ENCODE measurements around the gene CDC27. TPM values are rescaled to one million over a fixed set of nuclear protein-coding genes. Genes with fewer than 3 reads are reported as not detected.
"Not testable (repeated sequence)": the region's sequence is repeated elsewhere in the genome, so short reads cannot be mapped to it uniquely, and the experiment has no call there.

Gene CDC27
- total and polyA plus RNA-seq, 9 donors = 20.5 to 76.8 (median 51.7) TPM

DNA sequence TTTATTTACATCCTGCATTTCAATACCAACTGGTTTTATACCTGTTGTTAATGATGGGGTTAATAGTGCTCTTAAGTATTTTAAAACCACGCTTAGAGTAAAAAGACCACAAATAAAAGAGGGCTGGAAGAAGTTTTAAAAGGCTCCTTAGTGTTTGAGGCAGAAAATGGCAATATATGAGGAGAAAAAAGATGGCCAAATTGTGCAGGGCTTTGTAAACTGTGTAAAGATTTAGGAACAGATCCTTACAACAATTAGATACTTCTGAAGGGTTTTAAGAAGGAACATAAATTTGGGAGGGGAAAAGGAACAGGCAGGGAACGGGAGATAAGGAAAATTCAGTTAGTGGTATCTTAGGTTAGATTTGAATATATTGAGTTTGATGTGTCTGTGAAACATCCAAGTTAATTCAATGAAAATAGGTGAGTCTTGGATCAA, 12.7 kb downstream of the CDC27 start:
- DNase-seq = no peak
- WGBS, 3 donors = 79 to 82% (median 81%) methylated on average over 2 of the region's 2 CpGs
- TF ChIP-seq POLR2A (IDR thresholded peaks at IDR 0.05) (no peak), EP300 (IDR thresholded peaks at IDR 0.05) (no peak)
- TF ChIP-seq, protein P1, sequence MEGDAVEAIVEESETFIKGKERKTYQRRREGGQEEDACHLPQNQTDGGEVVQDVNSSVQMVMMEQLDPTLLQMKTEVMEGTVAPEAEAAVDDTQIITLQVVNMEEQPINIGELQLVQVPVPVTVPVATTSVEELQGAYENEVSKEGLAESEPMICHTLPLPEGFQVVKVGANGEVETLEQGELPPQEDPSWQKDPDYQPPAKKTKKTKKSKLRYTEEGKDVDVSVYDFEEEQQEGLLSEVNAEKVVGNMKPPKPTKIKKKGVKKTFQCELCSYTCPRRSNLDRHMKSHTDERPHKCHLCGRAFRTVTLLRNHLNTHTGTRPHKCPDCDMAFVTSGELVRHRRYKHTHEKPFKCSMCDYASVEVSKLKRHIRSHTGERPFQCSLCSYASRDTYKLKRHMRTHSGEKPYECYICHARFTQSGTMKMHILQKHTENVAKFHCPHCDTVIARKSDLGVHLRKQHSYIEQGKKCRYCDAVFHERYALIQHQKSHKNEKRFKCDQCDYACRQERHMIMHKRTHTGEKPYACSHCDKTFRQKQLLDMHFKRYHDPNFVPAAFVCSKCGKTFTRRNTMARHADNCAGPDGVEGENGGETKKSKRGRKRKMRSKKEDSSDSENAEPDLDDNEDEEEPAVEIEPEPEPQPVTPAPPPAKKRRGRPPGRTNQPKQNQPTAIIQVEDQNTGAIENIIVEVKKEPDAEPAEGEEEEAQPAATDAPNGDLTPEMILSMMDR (IDR thresholded peaks at IDR 0.05) = no peak
- H3K27me3 ChIP-seq = no peaks in the 10 kb centered on the region
- H3K4me1 ChIP-seq (ENCODE audit: insufficient read depth) = peaks cover 4% of the 10 kb centered on the region
- no peak overlapping the region for H3K4me3 ChIP-seq
- H3K9me3 ChIP-seq = no peaks in the 10 kb centered on the region
- H3K27ac ChIP-seq = no peak overlapping the region
- no peaks in the 10 kb centered on the region for H3K36me3 ChIP-seq
- intact Hi-C loops (cut with DNase I) = no loop called here

DNA sequence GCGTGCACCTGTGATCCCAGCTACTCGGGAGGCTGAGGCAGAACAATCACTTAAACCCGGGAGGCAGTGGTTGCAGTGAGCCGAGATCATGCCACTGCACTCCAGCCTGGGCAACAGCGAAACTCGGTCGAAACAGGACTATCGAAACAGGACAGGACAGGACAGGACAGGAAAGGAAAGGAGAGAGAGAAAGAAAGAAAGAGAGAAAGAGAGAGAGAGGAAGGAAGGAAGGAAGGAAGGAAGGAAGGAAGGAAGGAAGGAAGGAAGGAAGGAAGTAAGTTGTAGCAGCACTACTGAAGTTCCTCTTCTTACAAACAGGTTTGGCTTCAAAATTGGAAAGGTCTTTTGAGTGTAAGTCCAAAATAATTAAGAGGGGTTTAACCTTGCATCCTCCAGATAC, 14.3 kb downstream of the CDC27 start:
- H3K36me3 ChIP-seq; intact Hi-C loops (cut with DNase I); DNase-seq; H3K27me3 ChIP-seq; H3K9me3 ChIP-seq; H3K4me3 ChIP-seq; H3K4me1 ChIP-seq (ENCODE audit: insufficient read depth); H3K27ac ChIP-seq: not testable (repeated sequence)
- WGBS, 3 donors = 87 to 96% (median 93%) methylated on average over 8 of the region's 8 CpGs

DNA sequence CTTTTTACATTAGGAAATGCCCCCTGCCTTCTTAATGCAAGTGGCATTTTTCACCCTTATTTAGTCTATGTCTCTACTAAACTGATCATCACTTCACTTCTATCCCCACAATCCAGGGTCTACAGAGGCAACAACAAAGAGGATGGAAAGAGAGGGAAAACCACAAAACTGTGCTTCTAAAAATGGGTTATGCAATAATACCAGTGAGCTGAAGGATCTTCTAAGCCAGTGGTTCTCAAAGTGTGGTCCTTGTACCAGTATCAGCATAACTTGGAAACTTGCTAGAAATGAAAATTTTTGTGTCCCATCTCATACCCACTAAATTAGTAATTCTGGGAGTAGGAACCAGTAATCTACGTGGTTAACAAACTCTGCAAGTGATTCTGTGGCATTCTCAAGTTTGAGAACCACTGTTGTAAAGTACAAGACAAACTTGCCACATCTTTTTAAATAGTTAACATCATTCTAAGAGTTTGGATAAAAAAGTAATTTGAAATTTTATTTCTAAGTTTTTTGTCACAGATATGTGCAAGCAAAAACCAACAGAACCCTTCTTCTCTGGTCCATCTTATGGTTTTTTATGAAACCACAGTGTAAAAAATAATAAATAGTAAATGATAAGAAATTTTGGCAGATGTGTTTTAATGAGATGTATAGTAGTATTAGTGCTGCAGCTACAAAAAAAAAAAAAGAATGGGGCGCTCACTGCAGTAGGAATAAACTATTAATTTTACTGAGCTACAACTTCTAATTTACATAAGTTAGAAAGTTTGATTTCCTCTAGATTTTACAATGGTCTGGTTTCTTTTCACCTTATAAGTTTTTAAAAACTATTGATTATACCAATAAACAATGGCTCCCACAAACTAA, 16.2 kb downstream of the CDC27 start:
- WGBS, 3 donors = 93 to 96% (median 95%) methylated on average over 2 of the region's 2 CpGs
- H3K27ac ChIP-seq = no peak overlapping the region
- H3K4me1 ChIP-seq (ENCODE audit: insufficient read depth) = peaks cover 1% of the 10 kb centered on the region
- H3K4me3 ChIP-seq = no peak overlapping the region
- no peaks in the 10 kb centered on the region for H3K27me3 ChIP-seq
- no peaks in the 10 kb centered on the region for H3K9me3 ChIP-seq
- no peaks in the 10 kb centered on the region for H3K36me3 ChIP-seq
- TF ChIP-seq EP300 (IDR thresholded peaks at IDR 0.05) (no peak), POLR2A (IDR thresholded peaks at IDR 0.05) (no peak)
- TF ChIP-seq, protein P1 (IDR thresholded peaks at IDR 0.05) = no peak
- DNase-seq = no peak
- intact Hi-C loops (cut with DNase I) = no loop called here

DNA sequence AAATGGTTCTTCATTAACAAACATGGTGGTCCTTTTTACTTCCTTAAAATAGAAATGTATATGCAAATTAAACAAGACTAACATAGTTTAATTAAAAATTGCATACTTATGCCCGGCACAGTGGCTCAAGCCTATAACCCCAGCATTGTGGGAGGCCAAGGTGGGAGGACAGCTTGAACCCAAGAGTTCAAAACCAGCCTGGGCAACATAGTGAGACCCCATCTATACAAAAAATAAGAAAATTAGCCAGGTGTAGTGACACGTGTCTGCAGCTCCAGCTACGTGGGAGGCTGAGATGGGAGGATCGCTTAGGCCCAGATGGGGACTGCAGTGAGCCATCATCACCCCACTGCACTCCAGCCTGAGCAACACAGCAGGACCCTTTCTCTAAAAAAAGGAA, 18.4 kb downstream of the CDC27 start:
- intact Hi-C loops (cut with DNase I) = no loop called here
- DNase-seq = no peak
- Histone ChIP-seq H3K9me3 (no peaks in the 10 kb centered on the region), H3K4me3 (no peak overlapping the region), H3K36me3 (no peaks in the 10 kb centered on the region), H3K27me3 (no peaks in the 10 kb centered on the region), H3K27ac (no peak overlapping the region), H3K4me1 (ENCODE audit: insufficient read depth) (peaks cover 1% of the 10 kb centered on the region)
- WGBS, 3 donors = 84 to 88% (median 87%) methylated on average over 4 of the region's 4 CpGs
- TF ChIP-seq POLR2A (IDR thresholded peaks at IDR 0.05) (no peak), EP300 (IDR thresholded peaks at IDR 0.05) (no peak)
- TF ChIP-seq, protein P1 (IDR thresholded peaks at IDR 0.05) = no peak

DNA sequence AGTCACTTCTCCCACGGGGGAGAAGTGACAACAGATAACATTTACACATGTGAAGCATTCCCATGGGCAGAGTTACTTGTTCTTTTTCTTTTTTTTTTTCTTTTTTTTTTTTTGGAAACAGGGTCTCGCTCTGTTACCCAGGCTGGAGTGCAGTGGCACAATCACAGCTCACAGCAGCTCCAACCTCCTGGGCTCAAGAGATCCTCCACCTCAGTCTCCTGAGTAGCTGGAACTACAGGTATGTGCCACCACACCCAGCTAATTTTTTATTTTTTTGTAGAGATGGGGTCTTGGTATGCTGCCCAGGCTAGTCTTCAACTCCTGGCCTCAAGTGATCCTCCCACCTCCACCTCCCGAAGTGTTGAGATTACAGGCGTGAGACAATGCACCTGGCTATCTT, 20.2 kb downstream of the CDC27 start:
- H3K27ac ChIP-seq; H3K9me3 ChIP-seq; H3K27me3 ChIP-seq; DNase-seq; H3K4me3 ChIP-seq; H3K36me3 ChIP-seq; H3K4me1 ChIP-seq (ENCODE audit: insufficient read depth); intact Hi-C loops (cut with DNase I): not testable (repeated sequence)
- 86 to 95% (median 92%) methylated on average over 4 of the region's 4 CpGs for WGBS, 3 donors

DNA sequence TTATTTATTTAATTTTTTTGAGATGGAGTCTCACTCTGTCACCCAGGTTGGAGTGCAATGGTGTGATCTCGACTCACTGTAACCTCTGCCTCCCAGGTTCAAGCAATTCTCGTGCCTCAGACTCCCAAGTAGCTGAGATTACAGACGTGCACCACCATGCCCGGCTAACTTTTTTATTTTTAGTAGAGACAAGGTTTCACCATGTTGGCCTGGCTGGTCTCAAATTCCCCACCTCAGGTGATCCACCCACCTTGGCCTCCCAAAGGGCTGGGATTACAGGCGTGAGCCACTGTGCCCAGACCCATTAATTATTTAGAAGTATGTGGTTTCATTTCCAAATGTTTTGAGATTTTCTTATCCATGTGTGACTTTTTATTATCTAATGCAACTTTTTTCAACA, 22.2 kb downstream of the CDC27 start:
- H3K4me1 ChIP-seq (ENCODE audit: insufficient read depth); intact Hi-C loops (cut with DNase I); H3K27me3 ChIP-seq; DNase-seq; H3K27ac ChIP-seq; H3K36me3 ChIP-seq; H3K9me3 ChIP-seq; H3K4me3 ChIP-seq: not testable (repeated sequence)
- WGBS, 3 donors = 83 to 92% (median 88%) methylated on average over 5 of the region's 5 CpGs
